Hepatocyte (in vitro differentiated cells): ENCODE results near the gene QRICH1. TPM values are rescaled to one million over a fixed set of nuclear protein-coding genes. Genes with fewer than 3 reads are reported as not detected.
A peak's percentile ranks its signal among the peaks of the same experiment; 100 is the strongest.

ENCODE experiments used
- DNase-seq: peaks from one replicate; pipeline ENCODE4 v3.0.0-alpha.2; 2016; ENCODE audit warnings: low spot score
- H2AFZ ChIP-seq: fragments of 200-600 bp; sonication (generic); 2 replicates; pipeline ENCODE4 v1.6.0; 2016; ENCODE audit warnings: antibody characterized with exemption, mild to moderate bottlenecking
- H3K27ac ChIP-seq: fragments of 200-600 bp; sonication (generic); 2 replicates; pipeline ENCODE4 v1.5.1; 2016; ENCODE audit warnings: mild to moderate bottlenecking
- H3K27me3 ChIP-seq: fragments of 200-600 bp; sonication (generic); 2 replicates; pipeline ENCODE4 v1.6.1; 2016
- H3K36me3 ChIP-seq: fragments of 200-600 bp; sonication (generic); replicated peaks from 2 replicates; pipeline ENCODE4 v1.5.1; 2016; ENCODE audit warnings: low read depth; ENCODE audit not compliant: insufficient read depth
- H3K4me1 ChIP-seq: fragments of 200-600 bp; sonication (generic); 2 replicates; pipeline ENCODE4 v1.5.1; 2016; ENCODE audit warnings: mild to moderate bottlenecking, moderate library complexity; ENCODE audit not compliant: insufficient read depth
- H3K4me2 ChIP-seq: fragments of 200-600 bp; sonication (generic); 2 replicates; pipeline ENCODE4 v1.6.0; 2016
- H3K4me3 ChIP-seq: fragments of 200-600 bp; sonication (generic); 2 replicates; pipeline ENCODE4 v1.5.1; 2016; ENCODE audit warnings: mild to moderate bottlenecking
- H3K79me2 ChIP-seq: fragments of 200-600 bp; sonication (generic); 2 replicates; pipeline ENCODE4 v1.6.0; 2017; ENCODE audit warnings: mild to moderate bottlenecking
- H3K9me2 ChIP-seq: fragments of 200-600 bp; sonication (generic); replicated peaks from 2 replicates; pipeline ENCODE4 v1.6.0; 2017; ENCODE audit warnings: mild to moderate bottlenecking; ENCODE audit not compliant: insufficient read depth
- H3K9me3 ChIP-seq: fragments of 200-600 bp; sonication (generic); 2 replicates; pipeline ENCODE4 v1.5.1; 2016; ENCODE audit warnings: low read depth, mild to moderate bottlenecking
- H4K20me1 ChIP-seq: fragments of 200-600 bp; sonication (generic); 2 replicates; pipeline ENCODE4 v1.6.0; 2016; ENCODE audit warnings: mild to moderate bottlenecking; ENCODE audit not compliant: insufficient read depth, poor library complexity, severe bottlenecking
- EZH2 ChIP-seq: fragments of 200-600 bp; sonication (generic); IDR thresholded peaks from 2 replicates; pipeline ENCODE4 v1.6.1; 2016; ENCODE audit warnings: antibody characterized with exemption, mild to moderate bottlenecking, borderline replicate concordance
- EZH2phosphoT487 ChIP-seq: fragments of 200-600 bp; sonication (generic); IDR thresholded peaks from one replicate; pipeline ENCODE4 v1.6.1; 2018; ENCODE audit warnings: antibody characterized with exemption, mild to moderate bottlenecking, low read depth, moderate library complexity; ENCODE audit not compliant: unreplicated experiment, severe bottlenecking
- WGBS: methylation state at CpG from one replicate; pipeline ENCODE4 v1.1.6; 2016; ENCODE audit warnings: low lambda C conversion rate; ENCODE audit errors: missing lambda C conversion rate; 5-methylcytosine and 5-hydroxymethylcytosine counted together
- polyA plus RNA-seq: library from polyadenylated mRNA; unstranded; fragments of >200 nt; fragmentation: Nextera tagmentation; extraction: Ambion mirVana; gene quantifications from 2 replicates; pipeline ENCODE4 v1.2.1, GENCODE V29; 2016
- total RNA-seq: library from RNA; depleted of rRNA; stranded (reverse); fragments of >200 nt; gene quantifications from 2 replicates; pipeline ENCODE4 v1.2.3, GENCODE V29; 2014
- TF ChIP-seq, protein P1 (sequence below): fragments of 200-600 bp; sonication (generic); IDR thresholded peaks from 2 replicates; pipeline ENCODE4 v1.5.1; 2016; ENCODE audit warnings: antibody characterized with exemption, mild to moderate bottlenecking; ENCODE audit not compliant: poor library complexity

The QRICH1 gene
- total and polyA plus RNA-seq, 2 experiments from 2014 or later: 42.6 to 79.9 TPM

DNA sequence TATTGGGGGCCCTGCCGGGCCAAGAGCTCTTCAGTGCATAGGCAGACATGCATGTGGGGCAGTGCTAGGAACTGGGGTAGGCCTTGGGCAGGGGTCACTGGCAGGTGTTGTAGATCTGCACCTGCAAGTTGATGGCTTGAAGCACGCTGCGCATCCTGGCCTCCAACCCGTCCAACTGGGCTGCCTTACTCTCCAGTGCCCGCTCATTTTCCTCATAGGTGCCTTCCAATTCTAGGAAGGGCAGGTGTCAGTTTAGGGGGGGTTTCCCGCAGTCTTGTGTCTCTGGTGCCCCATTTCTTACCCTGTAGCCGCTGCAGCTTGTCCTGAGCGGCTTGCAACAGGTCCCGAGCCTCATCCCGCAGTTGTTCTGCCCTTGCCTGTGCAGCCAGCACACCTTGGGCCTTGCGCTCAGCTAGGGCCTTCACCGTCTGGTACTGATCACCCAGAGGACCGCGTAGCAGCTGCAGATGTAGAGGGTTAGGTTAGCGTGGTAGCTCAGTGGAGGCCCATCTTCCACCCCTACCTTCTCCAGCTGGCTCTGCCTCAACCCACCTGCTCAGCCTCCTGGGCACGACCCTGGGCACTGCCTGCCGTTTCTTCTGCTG lies 27.4 kb upstream of the QRICH1 start:
- Histone ChIP-seq H3K4me2 (peak overlapping the region; percentile 91), H2AFZ (peak overlapping the region; percentile 34), H3K9me2 (no peaks in the 10 kb centered on the region), H3K27ac (peak overlapping the region; percentile 90), H4K20me1 (no peaks in the 10 kb centered on the region), H3K27me3 (no peaks in the 10 kb centered on the region), H3K79me2 (peaks cover 20% of the 10 kb centered on the region), H3K4me1 (peaks cover 9% of the 10 kb centered on the region), H3K4me3 (no peak overlapping the region), H3K36me3 (no peaks in the 10 kb centered on the region), H3K9me3 (no peaks in the 10 kb centered on the region)
- WGBS: 86% methylated on average over 17 of the region's 17 CpGs
- no peak for TF ChIP-seq EZH2phosphoT487
- no peak for TF ChIP-seq EZH2
- TF ChIP-seq, protein P1, sequence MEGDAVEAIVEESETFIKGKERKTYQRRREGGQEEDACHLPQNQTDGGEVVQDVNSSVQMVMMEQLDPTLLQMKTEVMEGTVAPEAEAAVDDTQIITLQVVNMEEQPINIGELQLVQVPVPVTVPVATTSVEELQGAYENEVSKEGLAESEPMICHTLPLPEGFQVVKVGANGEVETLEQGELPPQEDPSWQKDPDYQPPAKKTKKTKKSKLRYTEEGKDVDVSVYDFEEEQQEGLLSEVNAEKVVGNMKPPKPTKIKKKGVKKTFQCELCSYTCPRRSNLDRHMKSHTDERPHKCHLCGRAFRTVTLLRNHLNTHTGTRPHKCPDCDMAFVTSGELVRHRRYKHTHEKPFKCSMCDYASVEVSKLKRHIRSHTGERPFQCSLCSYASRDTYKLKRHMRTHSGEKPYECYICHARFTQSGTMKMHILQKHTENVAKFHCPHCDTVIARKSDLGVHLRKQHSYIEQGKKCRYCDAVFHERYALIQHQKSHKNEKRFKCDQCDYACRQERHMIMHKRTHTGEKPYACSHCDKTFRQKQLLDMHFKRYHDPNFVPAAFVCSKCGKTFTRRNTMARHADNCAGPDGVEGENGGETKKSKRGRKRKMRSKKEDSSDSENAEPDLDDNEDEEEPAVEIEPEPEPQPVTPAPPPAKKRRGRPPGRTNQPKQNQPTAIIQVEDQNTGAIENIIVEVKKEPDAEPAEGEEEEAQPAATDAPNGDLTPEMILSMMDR: no peak
- DNase-seq: no peak

DNA sequence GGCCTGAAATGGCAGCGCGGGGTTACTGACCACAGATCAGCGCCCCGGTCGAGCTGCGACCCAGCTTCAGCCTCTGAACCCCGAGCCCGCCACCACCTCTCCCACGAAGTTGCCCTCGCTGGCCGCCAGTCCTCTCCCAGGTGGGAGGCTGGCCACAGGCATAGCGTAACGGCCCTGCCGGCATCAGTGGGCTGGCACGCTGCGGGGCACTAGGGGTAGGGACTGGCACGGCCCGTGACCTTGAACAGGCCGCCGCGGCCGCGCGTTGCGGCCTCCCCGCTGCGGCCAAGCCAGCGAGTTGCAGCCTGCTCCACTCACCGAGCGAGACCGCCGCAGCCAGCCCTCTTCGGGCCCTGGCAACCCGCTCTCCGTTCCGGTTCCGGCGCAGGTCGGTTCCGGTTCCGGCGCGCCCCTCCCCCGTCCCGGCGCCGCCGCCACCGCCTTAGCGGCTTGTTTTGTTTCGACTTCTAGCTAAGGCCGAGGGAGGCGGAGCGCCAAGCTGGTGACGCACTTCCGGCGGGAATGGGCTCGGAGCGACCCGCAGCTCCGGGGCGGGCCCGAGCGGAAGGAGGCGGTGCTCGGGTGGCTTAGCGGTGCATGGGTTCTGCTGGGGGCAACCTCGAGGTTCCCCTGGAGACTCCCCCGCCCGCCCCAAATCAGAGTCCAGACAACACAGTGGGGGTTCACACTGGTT lies 26.7 kb upstream of the QRICH1 start, which contains the start of gene USP19:
Gene USP19 (minus strand): TSS at position 386 of the 694 bp plus-strand sequence. CDS start 1,678 bp downstream, outside the sequence.
- H3K9me3 ChIP-seq: no peaks in the 10 kb centered on the region
- H3K4me2 ChIP-seq: peak within 1 kb of the TSS; percentile 91
- WGBS: 2% methylated on average over 45 of the region's 70 CpGs
- peak within 1 kb of the TSS; percentile 69 for H2AFZ ChIP-seq
- TF ChIP-seq EZH2phosphoT487: no peak
- TF ChIP-seq, protein P1: no peak
- no peak for TF ChIP-seq EZH2
- H3K36me3 ChIP-seq: no peaks in the 10 kb centered on the region
- H3K9me2 ChIP-seq: no peaks in the 10 kb centered on the region
- no peaks in the 10 kb centered on the region for H4K20me1 ChIP-seq
- peaks cover 20% of the 10 kb centered on the region for H3K79me2 ChIP-seq
- peak within 1 kb of the TSS; percentile 90 for H3K27ac ChIP-seq
- no peaks in the 10 kb centered on the region for H3K27me3 ChIP-seq
- H3K4me3 ChIP-seq: peak within 1 kb of the TSS; percentile 78
- peaks cover 9% of the 10 kb centered on the region for H3K4me1 ChIP-seq
- peak; percentile 96 for DNase-seq

GRCh38 chr3:49120096-49120437 lies 26.2 kb upstream of the QRICH1 start:
- Histone ChIP-seq H2AFZ (peak overlapping the region; percentile 69), H3K36me3 (no peaks in the 10 kb centered on the region), H3K27ac (peak overlapping the region; percentile 90), H3K4me2 (peak overlapping the region; percentile 91), H3K27me3 (no peaks in the 10 kb centered on the region), H3K79me2 (peaks cover 20% of the 10 kb centered on the region), H3K9me2 (no peaks in the 10 kb centered on the region), H3K4me3 (peak overlapping the region; percentile 78), H3K4me1 (peaks cover 9% of the 10 kb centered on the region), H4K20me1 (no peaks in the 10 kb centered on the region), H3K9me3 (no peaks in the 10 kb centered on the region)
- no peak for DNase-seq
- 0% methylated on average over 6 of the region's 9 CpGs for WGBS
- TF ChIP-seq EZH2phosphoT487: no peak

DNA sequence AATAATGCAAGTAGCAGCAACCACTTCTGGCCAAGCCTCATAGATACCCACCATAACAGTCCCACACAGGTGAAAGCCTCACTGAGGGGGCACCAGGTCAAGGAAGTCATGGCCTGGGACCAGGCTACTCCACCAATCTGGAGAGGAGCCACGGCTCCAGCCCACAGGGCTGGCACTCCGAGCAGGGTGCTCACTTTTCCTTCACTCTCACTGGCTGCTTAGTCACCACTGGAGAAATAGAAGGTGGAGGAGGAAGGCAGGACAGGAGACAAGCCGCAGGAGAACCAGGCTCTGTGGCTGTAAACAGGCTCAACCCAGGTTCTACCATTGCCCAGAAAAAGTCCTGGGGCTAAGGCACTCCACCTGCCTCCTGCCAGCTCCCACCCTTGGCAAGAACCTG lies 25.6 kb upstream of the QRICH1 start:
- TF ChIP-seq EZH2: no peak
- TF ChIP-seq, protein P1: no peak
- no peak for TF ChIP-seq EZH2phosphoT487
- no peaks in the 10 kb centered on the region for H3K9me3 ChIP-seq
- peak overlapping the region; percentile 90 for H3K27ac ChIP-seq
- no peaks in the 10 kb centered on the region for H4K20me1 ChIP-seq
- H3K27me3 ChIP-seq: no peaks in the 10 kb centered on the region
- no peaks in the 10 kb centered on the region for H3K36me3 ChIP-seq
- WGBS: 87% methylated on average over 3 of the region's 3 CpGs
- H3K4me2 ChIP-seq: peak overlapping the region; percentile 91
- no peak overlapping the region for H2AFZ ChIP-seq
- H3K4me1 ChIP-seq: peaks cover 9% of the 10 kb centered on the region
- no peak for DNase-seq
- H3K4me3 ChIP-seq: peak overlapping the region; percentile 78
- no peaks in the 10 kb centered on the region for H3K9me2 ChIP-seq
- peaks cover 20% of the 10 kb centered on the region for H3K79me2 ChIP-seq
